K562 (cell line): ENCODE data around the gene PALLD. TPM values are rescaled to one million over a fixed set of nuclear protein-coding genes. Genes with fewer than 3 reads are reported as not detected.

Experiments
- ATAC-seq: fragments of 200-7000 bp; cut with Tn5 transposase; 3 replicates; pipeline ENCODE4 v1.9.1; 2020; ENCODE audit warnings: moderate library complexity
- BruUV-seq: library from RNA; stranded (reverse); fragments of 400-500 nt; replicated peaks from 2 replicates; lab custom pipeline; 2021; lab: Mats Ljungman, UMichigan
- CTCF ChIA-PET: fragments of 300-600 bp; formaldehyde crosslinking; extraction: SDS; loops from one replicate; lab custom pipeline; 2021; ENCODE audit warnings: low intra/inter-chr PET ratio; lab: Yijun Ruan, JAX
- POLR2A ChIA-PET: fragments of 300-600, 350-650 bp; sonication (Branson Sonifier 250); formaldehyde crosslinking; extraction: SDS; loops from one replicate; lab custom pipeline; 2021; ENCODE audit warnings: antibody characterized with exemption, inconsistent platforms; lab: Yijun Ruan, JAX
- DNase-seq, 4 experiments: peaks; one replicate each; pipeline versions ENCODE4 v3.0.0 to v3.0.0-alpha.2; 2011 to 2018; ENCODE audit warnings: low spot score in 3 of 4, mixed read lengths in 3 of 4; ENCODE audit errors: extremely low read depth in 1 of 4
- FAIRE-seq: peaks from 2 replicates; lab custom pipeline; 2011; peaks lifted over from hg19 to GRCh38; lab: Jason Lieb, UNC
- H2AFZ ChIP-seq: 2 replicates; pipeline ENCODE4 v1.6.0; 2011; ENCODE audit warnings: low read depth, low read length, control low read depth, inconsistent platforms
- H3K27ac ChIP-seq: fragments of 200-600 bp; 3 replicates; pipeline ENCODE4 v1.8.0; 2011; ENCODE audit warnings: low read depth, mild to moderate bottlenecking, control low read depth, inconsistent platforms, low read length, moderate library complexity, mixed read lengths; ENCODE audit errors: extremely low read depth
- H3K27me3 ChIP-seq, 2 experiments: fragments of 300-600 bp in 1 of 2; 2 replicates in 1 of 2; 3 replicates in 1 of 2; pipeline versions ENCODE4 v1.6.0 to v1.8.0; 2011; ENCODE audit warnings: inconsistent platforms in 2 of 2, low read length in 2 of 2, mild to moderate bottlenecking in 1 of 2, mixed read lengths in 1 of 2, moderate library complexity in 1 of 2; ENCODE audit not compliant: control insufficient read depth in 2 of 2, insufficient read depth in 2 of 2
- H3K36me3 ChIP-seq: fragments of 300-600 bp; 3 replicates; pipeline ENCODE4 v1.8.0; 2011; ENCODE audit warnings: mild to moderate bottlenecking, low read length, inconsistent platforms; ENCODE audit not compliant: control insufficient read depth, insufficient read depth
- H3K4me1 ChIP-seq, 2 experiments: fragments of 200-600 bp in 1 of 2; replicated peaks in 1 of 2; 2 replicates in 1 of 2; 3 replicates in 1 of 2; pipeline versions ENCODE4 v1.5.1 to v1.8.0; 2011; ENCODE audit warnings: inconsistent platforms in 2 of 2, low read length in 2 of 2, mild to moderate bottlenecking in 1 of 2, mixed read lengths in 1 of 2, moderate library complexity in 1 of 2; ENCODE audit not compliant: control insufficient read depth in 2 of 2, insufficient read depth in 2 of 2
- H3K4me2 ChIP-seq: 2 replicates; pipeline ENCODE4 v1.6.1; 2011; ENCODE audit warnings: low read length, control low read depth, inconsistent platforms, mixed read lengths; ENCODE audit not compliant: insufficient read depth
- H3K4me3 ChIP-seq: fragments of 200-600 bp; sonication (generic), shearing (Covaris generic); 2 replicates; pipeline ENCODE4 v1.5.1; 2016; ENCODE audit warnings: control low read depth, inconsistent platforms
- H3K79me2 ChIP-seq: fragments of 200-600 bp; 3 replicates; pipeline ENCODE4 v1.8.0; 2011; ENCODE audit warnings: low read length, inconsistent platforms; ENCODE audit not compliant: control insufficient read depth, insufficient read depth
- H3K9ac ChIP-seq, 2 experiments: 2 replicates each; pipeline versions ENCODE4 v1.6.0 to v1.6.1; 2011; ENCODE audit warnings: low read depth in 2 of 2, low read length in 2 of 2, control low read depth in 1 of 2, inconsistent platforms in 1 of 2, mild to moderate bottlenecking in 1 of 2, mixed read lengths in 1 of 2; ENCODE audit not compliant: insufficient read depth in 1 of 2
- H3K9me1 ChIP-seq: one replicate; pipeline ENCODE4 v1.6.0; 2011; ENCODE audit warnings: inconsistent platforms, mild to moderate bottlenecking, low read length, moderate library complexity; ENCODE audit not compliant: control insufficient read depth, insufficient read depth
- H3K9me3 ChIP-seq: replicated peaks from 2 replicates; pipeline ENCODE4 v1.5.1; 2011; ENCODE audit warnings: low read depth, low read length, inconsistent platforms; ENCODE audit not compliant: control insufficient read depth, insufficient read depth
- H4K20me1 ChIP-seq: replicated peaks from 2 replicates; pipeline ENCODE4 v1.6.1; 2011; ENCODE audit warnings: low read length, inconsistent platforms, mixed read lengths; ENCODE audit not compliant: control insufficient read depth, insufficient read depth
- HMG20A ChIP-seq: fragments of 450-650 bp; formaldehyde crosslinking; conservative IDR thresholded peaks from 2 replicates; pipeline ENCODE4 v1.4.0; 2020; ENCODE audit warnings: mild to moderate bottlenecking, mixed read lengths
- JUND ChIP-seq, 2 experiments: IDR thresholded peaks; 2 replicates in 1 of 2; 3 replicates in 1 of 2; pipeline ENCODE4 v1.6.1; 2011; ENCODE audit warnings: borderline replicate concordance in 2 of 2, low read depth in 2 of 2, low read length in 2 of 2, improper control_type of control experiment in 1 of 2, missing biosample characterization in 1 of 2, missing genetic modification characterization in 1 of 2, missing genetic modification reagents in 1 of 2
- RBM22 ChIP-seq: fragments of 200-400 bp; formaldehyde crosslinking; IDR thresholded peaks from 2 replicates; pipeline ENCODE4 v1.6.1; 2018; ENCODE audit warnings: low read length, low read depth; ENCODE audit not compliant: poor library complexity, severe bottlenecking
- SAP30 ChIP-seq: fragments of 200-600 bp; sonication (generic); IDR thresholded peaks from 2 replicates; pipeline ENCODE4 v1.6.1; 2012; ENCODE audit warnings: borderline replicate concordance, low read depth, mild to moderate bottlenecking, moderate library complexity, low read length, control low read depth, inconsistent platforms; ENCODE audit not compliant: insufficient read depth, poor library complexity, severe bottlenecking
- TAF1 ChIP-seq: IDR thresholded peaks from 2 replicates; pipeline ENCODE4 v1.6.1; 2011; ENCODE audit warnings: mild to moderate bottlenecking, low read length, moderate library complexity; ENCODE audit not compliant: insufficient read depth, control insufficient read depth, severe bottlenecking; ENCODE audit errors: extremely low read depth
- WGBS: fragments of 100-300 bp; shearing (Covaris generic); methylation state at CpG from one replicate; pipeline ENCODE4 v1.1.6; 2016; ENCODE audit warnings: low coverage, mixed read lengths; ENCODE audit not compliant: insufficient coverage; ENCODE audit errors: missing lambda C conversion rate; 5-methylcytosine and 5-hydroxymethylcytosine counted together
- in situ Hi-C: fragments of 300-500 bp; cut with MboI; formaldehyde crosslinking; loops from 4 replicates; pipeline ENCODE4 v1.15.0; 2018; ENCODE audit warnings: inconsistent platforms, mixed read lengths
- intact Hi-C: fragments of 100-400 bp; cut with micrococcal nuclease; formaldehyde crosslinking; loops from 2 replicates; pipeline ENCODE4 v1.14.2; 2022
- polyA plus RNA-seq, 8 experiments: library from polyadenylated mRNA; depleted of rRNA in 4 of 8; stranded (reverse) in 5 of 8; unstranded in 3 of 8; fragments of >200 nt; fragmentation: Nextera tagmentation in 2 of 8; fragmentation: Illumina TruSeq in 1 of 8; extraction: Ambion mirVana in 2 of 8; extraction: Trizol in 1 of 8; gene quantifications; 2 replicates each; pipeline versions ENCODE4 v1.2.1 to v1.2.3, GENCODE V29; 2011 to 2014; ENCODE audit warnings: inconsistent platforms in 1 of 8, missing spikeins in 1 of 8
- total RNA-seq, 7 experiments: library from RNA; depleted of rRNA in 6 of 7; stranded (reverse); fragments of >200 nt in 6 of 7; fragmentation: Illumina TruSeq in 2 of 7; extraction: Trizol in 2 of 7; gene quantifications; 2 replicates each; pipeline versions ENCODE4 v1.2.1 to v1.2.3, GENCODE V29; 2011 to 2021; ENCODE audit warnings: low replicate concordance in 1 of 7
- TF ChIP-seq, protein P1 (sequence below): IDR thresholded peaks from 3 replicates; pipeline ENCODE4 v1.6.1; 2011; ENCODE audit warnings: borderline replicate concordance, mild to moderate bottlenecking, moderate library complexity; ENCODE audit not compliant: insufficient read length; ENCODE audit errors: extremely low read depth
- TF ChIP-seq, protein P2 (sequence below): sonication (generic); formaldehyde crosslinking; IDR thresholded peaks from 2 replicates; pipeline ENCODE4 v1.8.0; 2022; ENCODE audit warnings: mild to moderate bottlenecking, low read depth, missing genetic modification reagents

The PALLD gene
- total and polyA plus RNA-seq, 9 of the 15 experiments (the other 6 are each of a cell fraction or from before 2014, with no cell fraction given), result 0.01 to 0.35 (median 0.06) TPM; not detected in 3

DNA sequence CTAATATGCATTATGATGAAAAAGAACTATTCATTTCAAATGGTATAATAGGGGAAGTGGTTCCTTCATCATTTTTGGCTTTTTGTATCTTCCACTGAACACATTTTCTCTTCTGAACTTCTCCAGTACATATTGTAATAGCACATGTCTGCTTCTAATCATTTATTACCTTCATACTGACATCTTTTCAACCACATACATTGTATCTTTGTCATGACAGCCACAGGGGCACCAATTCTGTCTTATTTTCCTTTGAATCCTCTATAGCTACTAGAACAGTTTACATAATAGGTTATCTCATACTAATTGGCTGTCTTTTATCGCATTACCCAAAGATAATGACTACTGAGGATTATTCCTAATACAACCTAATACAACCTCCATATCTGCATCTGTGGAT lies 37.7 kb downstream of the PALLD start:
- H3K27me3 ChIP-seq, result no peaks in the 10 kb centered on the region
- ATAC-seq, result no peak
- in situ Hi-C loops, result no loop called here
- no peak overlapping the region for H3K4me3 ChIP-seq
- 8% methylated on average over 1 of the region's 1 CpG for WGBS
- H3K79me2 ChIP-seq, result no peaks in the 10 kb centered on the region
- TF ChIP-seq, protein P1, sequence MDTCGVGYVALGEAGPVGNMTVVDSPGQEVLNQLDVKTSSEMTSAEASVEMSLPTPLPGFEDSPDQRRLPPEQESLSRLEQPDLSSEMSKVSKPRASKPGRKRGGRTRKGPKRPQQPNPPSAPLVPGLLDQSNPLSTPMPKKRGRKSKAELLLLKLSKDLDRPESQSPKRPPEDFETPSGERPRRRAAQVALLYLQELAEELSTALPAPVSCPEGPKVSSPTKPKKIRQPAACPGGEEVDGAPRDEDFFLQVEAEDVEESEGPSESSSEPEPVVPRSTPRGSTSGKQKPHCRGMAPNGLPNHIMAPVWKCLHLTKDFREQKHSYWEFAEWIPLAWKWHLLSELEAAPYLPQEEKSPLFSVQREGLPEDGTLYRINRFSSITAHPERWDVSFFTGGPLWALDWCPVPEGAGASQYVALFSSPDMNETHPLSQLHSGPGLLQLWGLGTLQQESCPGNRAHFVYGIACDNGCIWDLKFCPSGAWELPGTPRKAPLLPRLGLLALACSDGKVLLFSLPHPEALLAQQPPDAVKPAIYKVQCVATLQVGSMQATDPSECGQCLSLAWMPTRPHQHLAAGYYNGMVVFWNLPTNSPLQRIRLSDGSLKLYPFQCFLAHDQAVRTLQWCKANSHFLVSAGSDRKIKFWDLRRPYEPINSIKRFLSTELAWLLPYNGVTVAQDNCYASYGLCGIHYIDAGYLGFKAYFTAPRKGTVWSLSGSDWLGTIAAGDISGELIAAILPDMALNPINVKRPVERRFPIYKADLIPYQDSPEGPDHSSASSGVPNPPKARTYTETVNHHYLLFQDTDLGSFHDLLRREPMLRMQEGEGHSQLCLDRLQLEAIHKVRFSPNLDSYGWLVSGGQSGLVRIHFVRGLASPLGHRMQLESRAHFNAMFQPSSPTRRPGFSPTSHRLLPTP, result no peak
- TF ChIP-seq, protein P2, sequence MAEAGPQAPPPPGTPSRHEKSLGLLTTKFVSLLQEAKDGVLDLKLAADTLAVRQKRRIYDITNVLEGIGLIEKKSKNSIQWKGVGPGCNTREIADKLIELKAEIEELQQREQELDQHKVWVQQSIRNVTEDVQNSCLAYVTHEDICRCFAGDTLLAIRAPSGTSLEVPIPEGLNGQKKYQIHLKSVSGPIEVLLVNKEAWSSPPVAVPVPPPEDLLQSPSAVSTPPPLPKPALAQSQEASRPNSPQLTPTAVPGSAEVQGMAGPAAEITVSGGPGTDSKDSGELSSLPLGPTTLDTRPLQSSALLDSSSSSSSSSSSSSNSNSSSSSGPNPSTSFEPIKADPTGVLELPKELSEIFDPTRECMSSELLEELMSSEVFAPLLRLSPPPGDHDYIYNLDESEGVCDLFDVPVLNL (CRISPR knock-in tag), result no peak
- no peak for TF ChIP-seq SAP30
- TF ChIP-seq TAF1, result no peak
- TF ChIP-seq JUND (IDR thresholded peaks at IDR 0.05; ENCODE audit: borderline replicate concordance, low read depth, low read length), result no peak
- no peak for TF ChIP-seq JUND (tag; IDR thresholded peaks at IDR 0.05; ENCODE audit: borderline replicate concordance, low read depth, low read length)
- no peak for TF ChIP-seq HMG20A (CRISPR knock-in tag)
- TF ChIP-seq RBM22, result no peak
- H2AFZ ChIP-seq, result no peak overlapping the region
- ChIA-PET CTCF (no interaction called here), POLR2A (no interaction called here)
- FAIRE-seq, result no peak
- H3K9ac ChIP-seq, result no peak overlapping the region
- H3K36me3 ChIP-seq, result no peaks in the 10 kb centered on the region
- no peaks in the 10 kb centered on the region; a peak in 1 of 5 replicates for H3K4me1 ChIP-seq
- no peaks in the 10 kb centered on the region for H3K9me3 ChIP-seq
- intact Hi-C loops, result no loop called here
- no peaks in the 10 kb centered on the region for H4K20me1 ChIP-seq
- no peak overlapping the region for H3K4me2 ChIP-seq
- no peaks in the 10 kb centered on the region for H3K9me1 ChIP-seq
- no peak overlapping the region for H3K27ac ChIP-seq
- BruUV-seq, result no TSS peak
- DNase-seq, result no peak
